DMS 273 (cell line): ENCODE results near the gene MAPK1IP1L.
A peak's percentile ranks its signal among the peaks of the same experiment; 100 is the strongest.

Source experiments
- DNase-seq: peaks from one replicate; lab custom pipeline; 2025; ENCODE audit not compliant: unreplicated experiment; lab: John Stamatoyannopoulos, UW

The MAPK1IP1L gene

DNA sequence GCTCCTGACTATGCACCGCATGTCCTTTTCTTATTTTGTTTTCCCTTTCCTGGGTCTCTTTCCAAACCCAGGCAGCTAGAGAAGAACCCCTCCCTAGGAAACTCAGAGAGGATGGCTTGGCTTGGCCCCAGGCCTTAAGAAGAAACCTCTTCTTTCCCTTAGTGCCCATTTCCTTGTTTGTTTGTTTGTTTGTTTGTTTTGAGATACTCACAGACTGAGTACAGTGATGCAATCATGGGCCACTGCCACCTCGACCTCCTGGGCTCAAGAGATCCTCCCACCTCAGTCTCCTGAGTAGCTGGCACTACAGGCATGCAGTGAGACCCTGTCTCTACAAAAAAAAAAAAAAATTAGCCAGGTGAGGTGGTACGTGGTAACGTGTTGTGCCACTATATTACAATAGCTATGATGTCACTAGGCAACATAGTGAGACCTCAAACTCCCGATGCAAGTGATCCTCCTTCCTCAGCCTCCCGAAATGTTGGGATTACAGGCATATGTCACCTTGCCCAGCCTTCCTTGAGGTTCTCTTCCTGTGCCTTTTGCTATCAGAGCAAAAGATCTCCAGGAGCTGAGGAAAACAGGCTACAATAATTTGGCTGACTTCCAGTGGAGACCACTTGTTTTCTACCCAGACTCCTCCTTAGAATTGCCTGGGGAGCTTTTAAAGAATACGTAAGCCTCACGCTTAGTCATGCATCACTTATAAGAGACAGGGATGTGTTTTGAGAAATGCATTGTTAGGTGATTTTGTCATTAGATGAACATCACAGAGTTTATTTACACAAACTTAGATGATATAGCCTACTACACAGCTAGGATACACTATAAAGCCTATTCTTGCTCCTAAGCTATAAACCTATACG is 43.1 kb downstream of the MAPK1IP1L start:
- no peak for DNase-seq

DNA sequence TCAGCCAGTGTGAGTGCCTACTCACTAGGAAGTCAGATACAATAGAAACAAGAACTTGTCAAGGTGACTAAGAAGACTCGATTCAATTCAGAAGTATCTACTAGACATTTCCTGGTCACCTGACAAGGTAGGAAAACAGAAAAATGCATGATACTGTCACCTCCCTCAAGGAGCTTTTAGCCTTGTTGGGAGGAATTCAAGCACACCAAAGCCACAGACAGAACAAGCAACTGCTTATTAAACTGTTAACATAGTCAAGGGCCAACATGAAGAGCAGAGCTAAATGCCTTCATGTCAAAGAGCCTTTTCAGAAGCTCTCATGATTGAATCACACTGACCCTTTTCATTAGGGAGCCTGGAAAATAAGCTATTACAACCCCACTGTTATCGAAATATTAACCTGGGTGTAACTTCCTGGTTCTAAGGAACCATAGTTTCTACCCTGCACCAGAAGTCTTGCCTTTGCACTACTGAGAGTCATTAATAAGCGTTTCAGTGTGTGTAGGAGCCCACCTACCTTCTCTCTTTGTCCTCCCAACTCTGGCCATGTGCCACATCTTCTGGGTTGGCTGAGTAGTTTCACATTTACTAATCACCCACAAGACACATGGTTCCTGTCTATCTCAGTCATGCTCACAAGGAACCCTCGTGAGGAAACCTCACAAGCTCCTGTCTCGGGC is 46.6 kb downstream of the MAPK1IP1L start:
- DNase-seq, result no peak

DNA sequence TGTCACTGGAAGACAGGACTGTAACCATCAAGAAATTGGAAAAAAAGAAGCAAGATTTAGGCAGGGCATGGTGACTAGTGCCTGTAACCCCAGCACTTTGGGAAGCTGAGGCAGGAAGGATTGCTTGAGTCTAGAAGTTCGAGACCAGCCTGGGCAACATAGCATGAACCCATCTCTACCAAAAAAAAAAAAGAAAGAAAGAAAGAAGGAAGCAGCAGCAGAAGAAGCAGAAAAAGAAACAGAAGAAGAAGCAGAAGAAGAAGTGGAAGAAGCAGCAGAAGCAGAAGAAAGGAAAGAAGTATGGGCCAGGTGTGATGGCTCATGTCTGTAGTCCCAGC is 47.1 kb downstream of the MAPK1IP1L start:
- no peak for DNase-seq

DNA sequence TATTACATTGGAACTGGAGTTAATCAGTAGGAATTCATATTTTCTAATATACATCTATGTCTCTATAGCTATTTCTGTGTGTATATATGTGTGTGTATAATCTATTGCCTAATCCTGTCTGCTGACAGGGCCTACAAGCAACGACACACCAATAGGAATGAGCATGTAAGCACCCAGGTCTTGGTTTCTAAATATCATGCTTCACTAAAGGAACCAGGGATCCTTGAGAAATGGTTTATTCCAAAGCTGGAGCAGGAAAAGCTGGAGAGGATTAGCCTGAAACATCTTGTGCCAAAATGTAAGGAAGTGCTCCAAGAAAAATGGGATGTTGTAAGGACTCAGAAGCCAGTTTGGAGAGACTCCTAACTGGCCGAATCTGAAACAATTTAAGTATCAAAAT is 48.3 kb downstream of the MAPK1IP1L start:
- DNase-seq, result no peak

DNA sequence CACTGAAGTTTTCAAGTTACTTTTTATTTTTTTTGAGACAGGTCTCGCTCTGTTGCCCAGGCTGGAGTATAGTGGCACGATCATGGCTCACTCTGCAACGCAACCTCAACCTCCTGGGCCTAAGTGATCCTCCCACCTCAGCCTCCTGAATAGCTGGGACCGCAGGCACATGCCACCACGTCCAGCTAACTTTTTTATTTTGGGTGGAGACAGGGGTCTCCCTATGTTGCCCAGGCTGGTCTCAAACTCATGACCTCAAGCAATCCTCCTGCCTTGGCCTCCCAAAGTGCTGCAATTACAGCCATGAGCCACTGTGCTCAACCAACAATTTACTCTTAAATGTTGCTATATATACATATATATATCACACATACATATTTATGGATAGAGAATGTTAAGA is 50.3 kb downstream of the MAPK1IP1L start:
- no peak for DNase-seq

DNA sequence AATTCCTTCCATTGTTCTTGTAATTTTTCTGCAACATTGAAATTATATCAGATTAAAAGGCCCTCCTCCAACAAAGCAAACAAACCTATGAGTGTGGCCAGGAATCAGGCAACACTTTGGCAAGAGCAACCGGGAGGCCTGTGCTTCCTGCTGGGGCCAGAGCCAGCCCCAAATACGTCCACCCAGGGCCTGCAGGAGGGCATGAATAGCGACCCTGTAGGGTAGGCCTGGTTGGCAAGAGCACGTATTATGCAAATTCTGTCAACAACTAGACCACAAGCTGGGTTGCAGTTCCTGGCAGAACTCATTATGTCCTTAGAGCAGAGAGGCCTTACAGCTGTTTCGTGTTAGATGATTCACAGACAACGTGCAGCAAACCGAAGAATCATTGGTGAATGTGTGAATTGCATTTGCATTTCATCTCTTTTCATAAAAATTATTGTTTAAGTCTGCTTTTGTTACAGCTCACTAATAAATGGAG is 50.7 kb downstream of the MAPK1IP1L start:
- DNase-seq, result peak; percentile 92

DNA sequence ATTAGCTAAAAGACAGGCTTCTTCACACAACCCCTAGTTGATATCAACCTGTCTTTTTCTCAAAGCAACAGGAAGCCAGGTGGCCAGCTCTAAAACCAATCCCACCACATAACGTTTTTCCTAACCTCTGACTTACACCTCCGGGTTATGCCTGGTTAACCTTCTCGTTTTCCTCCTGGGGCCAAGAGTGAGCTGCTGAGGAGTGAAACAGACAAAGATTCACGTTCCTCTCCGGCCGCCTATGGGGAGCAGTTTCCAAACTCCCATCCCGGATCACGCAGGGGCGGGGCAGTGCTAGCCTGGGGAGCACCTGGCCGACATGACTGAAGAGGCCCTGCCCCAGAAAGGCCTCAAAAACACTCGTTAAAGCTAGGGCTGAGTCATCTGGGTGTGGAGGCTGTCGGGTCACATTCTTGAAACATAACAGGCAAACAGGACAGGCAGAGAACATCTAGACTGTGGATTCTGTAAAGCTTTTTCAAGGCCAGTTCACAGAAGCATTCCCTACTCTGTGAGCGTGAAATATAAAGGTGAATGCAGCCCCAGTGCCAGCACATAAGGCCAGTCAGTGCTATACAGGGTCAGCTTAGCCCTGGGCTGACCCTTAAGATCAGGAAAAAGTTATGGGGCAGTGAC is 51.7 kb downstream of the MAPK1IP1L start:
- peak; percentile 73 for DNase-seq

DNA sequence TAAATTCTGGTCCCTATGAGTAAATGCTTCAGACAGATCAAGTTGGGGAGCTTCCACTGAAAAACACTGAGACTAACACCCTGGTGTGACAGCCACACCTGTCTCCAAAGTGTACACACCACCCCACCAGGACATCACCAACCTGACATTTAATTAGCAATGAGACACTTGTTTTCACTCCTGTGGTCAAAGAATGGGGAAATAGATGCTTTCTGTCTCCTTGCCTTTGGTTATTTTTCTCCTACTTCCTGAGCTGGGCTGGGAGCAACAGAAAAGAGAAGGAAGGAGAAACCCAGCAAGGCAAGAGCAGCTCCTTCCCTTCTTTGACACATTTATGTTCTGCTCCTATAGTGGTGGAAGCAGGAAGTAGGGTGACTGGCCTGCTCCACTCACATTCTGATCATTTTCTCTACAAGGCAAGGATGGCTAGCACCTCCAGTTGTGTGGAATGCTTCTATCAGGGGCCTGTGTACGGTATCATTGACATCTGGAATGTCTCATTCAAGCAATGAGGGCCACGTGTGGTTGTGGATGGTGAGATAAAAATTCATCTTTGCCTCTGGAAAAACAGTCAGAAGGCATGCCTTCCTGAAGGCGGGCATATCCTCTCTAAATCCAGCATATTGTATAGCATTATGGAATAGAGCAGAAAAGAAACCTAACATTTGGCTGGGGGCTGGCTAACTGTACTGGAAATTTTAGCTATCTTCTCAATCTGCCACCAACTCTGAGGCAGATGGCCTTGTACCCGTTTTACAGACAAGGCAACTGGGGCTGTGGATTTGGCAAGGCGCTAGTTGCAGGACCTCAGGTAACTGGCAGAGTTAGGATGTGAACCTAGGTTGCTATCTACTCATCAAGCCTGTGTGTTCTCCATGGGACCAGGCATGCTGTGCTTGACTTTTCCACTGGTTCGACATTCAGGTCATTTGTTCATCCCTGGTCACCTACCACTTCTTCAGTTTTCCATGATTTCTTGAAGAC is 52.8 kb downstream of the MAPK1IP1L start:
- no peak for DNase-seq

DNA sequence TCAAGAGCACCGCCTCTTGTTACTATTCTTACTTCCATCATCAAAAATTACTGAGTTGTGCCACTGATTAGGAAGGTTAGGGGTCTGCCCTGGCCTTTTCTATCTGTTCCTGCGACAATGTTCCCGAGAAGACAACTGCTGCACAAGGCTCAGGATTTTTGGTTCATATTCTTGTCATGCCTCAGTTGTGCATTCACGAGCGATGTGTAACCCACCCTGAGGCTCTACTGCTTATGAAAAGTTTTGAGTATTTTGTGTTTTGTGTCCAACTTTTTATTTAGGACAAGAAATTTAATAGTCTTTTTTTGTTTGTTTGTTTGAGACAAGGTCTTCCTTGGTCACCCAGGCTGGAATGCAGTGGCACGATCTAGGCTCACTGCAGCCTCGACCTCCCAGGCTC is 54.5 kb downstream of the MAPK1IP1L start:
- DNase-seq, result no peak

DNA sequence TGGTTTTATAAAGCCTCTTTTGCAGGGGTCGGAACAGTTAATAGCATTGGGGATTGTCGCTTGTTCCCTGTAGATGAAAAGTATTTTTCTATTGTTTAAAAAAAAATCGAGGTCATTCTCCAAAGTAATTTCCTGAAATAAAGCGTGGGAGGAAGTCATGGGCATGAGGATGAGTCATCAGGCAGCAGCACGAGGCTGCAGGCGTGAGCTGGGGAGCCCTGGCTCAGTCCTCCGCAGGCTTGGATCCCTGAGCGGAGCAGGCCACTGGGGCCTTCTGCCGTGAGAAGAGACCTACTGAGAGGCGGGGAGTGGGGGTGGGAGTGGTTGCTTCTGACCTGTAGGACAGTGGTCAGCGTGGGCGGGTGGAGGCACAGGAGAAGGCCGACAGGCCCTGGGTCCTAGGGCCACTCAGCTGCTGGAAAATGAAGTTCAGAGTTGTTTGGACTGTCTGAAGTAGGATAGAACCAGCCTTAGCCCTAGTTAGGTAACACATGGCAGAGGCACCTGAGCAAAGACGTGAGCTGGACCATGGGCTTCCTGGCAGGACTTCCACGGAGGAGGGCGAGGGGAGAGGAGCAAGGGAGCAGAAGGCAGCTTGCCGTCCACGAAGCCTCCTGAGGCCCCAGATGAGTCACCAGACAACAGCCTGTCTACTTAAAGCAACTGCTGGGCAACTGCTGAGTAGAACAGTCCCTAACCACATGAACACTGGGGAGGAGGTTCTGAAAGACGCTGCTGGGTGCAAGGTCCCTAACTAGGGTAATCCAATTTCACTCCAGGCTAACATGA is 56.5 kb downstream of the MAPK1IP1L start:
- DNase-seq, result peak; percentile 82

DNA sequence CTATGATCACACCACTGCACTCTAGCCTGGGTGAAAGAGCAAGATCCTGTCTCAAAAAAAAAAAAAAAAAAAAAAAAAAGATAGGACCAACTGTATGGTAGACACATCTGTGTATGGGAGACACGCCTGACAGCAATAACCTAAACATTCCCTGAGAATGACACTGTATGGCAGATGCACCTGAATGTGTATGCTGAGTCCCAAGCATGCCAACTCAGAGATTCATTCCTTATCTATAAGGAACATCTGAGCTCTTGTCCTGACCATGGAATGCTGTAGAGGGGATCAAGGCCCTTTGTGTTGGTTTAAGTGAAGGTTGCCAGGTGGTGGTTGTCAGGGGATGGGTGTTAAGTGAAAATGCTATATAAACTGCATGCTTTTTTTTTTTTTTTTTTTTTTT is 58.4 kb downstream of the MAPK1IP1L start:
- no peak for DNase-seq

DNA sequence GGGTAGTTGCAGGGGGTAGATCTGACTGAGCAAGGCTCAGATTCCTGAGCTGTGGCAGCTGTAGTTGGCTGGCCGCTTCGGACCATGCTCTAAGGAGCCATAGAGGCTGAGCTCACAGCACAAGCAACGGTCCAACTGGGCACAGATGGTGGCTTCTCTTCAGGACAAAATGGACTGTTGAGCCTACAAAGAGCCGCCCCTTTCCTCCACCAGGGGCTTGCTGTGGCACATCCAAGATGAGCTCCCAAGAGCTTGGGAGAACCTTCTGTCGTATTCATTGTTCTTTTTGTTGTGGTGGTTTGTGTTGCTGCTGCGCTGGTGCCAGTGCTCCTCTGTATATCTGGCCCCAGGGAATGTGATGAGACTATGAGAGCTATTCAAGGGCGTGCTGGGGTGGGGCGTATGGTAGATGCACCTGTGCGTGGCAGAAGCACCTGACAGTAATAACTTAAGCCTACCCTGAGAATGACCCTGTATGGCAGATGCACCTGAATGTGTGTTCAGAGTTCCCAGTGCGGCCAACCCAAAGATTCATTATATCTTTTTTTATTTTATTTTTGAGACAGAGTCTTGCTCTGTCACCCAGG is 59.8 kb downstream of the MAPK1IP1L start:
- DNase-seq, result peak; percentile 62

DNA sequence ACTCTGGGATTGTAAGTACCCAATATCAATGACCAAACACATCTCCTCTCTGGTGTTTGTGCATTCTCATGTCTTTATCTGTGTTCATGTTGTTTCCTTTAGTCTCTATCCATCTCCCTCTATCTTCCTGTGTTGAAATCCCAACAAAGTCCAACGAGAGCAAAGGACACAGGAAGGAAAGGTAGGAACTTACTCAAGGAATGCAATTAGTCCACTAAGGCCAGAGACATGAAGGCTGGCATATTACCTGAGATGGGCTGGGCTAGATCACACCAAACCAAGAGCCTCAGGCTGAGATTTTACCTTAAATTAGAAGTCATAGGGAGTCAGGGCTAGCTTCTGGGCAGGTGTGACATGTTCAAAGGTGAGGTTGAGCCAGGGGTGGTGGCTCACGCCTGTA is 63.3 kb downstream of the MAPK1IP1L start:
- no peak for DNase-seq

DNA sequence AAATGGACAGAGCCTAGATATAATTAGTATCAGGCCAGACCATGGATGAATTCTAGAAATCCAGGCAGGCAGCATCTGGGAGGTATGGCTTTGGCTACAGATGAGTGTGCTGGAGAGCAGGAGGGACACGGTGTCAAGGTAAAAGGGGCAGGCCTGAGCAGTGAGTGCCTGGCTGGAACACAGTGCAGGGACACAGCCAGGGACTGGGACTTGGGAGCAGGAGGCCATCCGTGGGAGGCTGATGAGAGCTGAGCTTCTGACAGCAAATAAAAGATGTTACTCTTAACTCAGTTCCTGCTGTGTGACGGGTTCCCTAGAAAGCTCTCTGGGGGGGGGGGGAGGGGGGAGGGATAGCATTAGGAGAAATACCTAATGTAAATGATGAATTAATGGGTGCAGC is 64.0 kb downstream of the MAPK1IP1L start:
- no peak for DNase-seq

DNA sequence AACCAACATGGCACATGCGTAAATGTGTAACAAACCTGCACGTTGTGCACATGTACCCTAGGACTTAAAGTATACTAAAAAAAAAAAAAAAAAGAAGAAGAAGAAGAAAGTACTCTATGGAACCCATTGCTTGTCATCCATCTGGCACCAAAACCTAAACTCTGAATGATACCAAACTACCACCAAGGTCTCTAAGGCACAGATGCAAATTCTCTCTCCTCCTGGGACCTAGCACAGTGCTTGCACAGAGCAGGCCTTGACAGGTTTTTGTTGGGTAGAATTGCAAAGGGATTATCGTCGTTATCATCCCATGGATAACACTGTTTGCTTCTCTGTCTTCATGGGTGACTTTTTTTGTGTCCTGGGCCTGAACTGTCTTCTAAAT is 64.4 kb downstream of the MAPK1IP1L start:
- no peak for DNase-seq

DNA sequence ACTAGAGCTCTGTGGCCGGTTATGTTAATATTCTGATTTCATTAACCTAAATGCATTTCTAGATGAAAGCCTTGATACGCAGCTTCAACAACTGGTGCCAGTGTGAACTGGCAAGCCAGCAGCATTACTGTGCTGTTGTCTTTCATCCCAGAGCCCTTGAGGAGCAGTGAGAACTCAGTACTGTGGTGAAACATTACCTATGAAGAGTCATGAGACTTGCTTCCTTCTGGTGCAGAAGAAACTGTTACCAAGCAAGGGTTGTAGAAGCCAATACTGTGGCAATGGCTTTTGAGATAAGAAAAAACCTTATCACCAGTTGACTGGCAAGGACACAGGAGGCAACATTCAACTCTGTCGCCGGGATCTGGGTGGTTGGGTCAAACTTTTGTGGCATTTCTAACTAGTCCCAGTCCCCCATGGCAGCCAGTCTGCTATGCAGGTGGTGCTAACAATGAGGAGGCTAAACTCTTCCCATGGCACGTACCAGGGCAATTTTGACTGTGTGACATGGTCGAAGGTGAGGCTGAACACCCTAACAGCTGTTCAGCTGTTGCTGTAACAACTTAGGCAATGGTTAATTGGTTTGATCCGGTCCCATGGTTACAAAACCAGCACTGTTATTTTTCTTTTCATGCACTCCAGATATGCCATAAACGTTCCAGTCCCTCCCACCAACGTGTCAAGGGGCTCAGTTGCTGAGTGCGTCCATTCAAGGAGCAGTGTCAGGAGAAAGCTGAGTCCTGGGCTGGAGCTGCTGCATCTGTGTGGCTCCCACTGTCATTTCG is 65.0 kb downstream of the MAPK1IP1L start:
- DNase-seq, result peak; percentile 29

DNA sequence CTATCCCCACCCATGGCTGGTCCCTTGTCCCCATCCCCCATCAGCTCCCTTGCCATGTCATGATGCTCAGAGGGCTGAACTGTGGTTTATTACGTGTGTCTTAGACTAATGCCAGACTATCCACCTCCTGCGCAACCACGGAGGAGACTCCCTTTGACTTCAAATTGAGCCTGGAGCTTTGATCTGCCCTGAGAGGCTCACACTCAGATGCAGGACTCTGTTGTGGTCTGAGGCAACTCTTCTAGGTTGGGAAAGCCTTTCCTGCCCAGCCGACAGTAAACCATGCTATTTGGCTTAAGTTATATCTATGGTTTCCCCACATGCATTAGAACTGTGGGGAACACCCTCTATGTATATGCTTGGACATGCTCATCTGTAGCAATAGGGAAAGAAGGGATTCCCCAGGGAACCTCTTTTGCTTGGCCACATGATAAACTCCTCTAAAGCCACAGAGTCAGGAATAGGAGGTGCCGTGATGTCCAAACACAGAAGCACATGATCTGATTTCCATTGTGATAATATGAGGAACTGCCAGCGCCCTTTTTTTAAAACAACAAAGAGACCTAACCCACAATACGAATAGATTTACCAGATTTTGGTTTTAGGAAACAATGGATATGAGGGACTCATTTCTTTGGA is 66.5 kb downstream of the MAPK1IP1L start:
- DNase-seq, result no peak

DNA sequence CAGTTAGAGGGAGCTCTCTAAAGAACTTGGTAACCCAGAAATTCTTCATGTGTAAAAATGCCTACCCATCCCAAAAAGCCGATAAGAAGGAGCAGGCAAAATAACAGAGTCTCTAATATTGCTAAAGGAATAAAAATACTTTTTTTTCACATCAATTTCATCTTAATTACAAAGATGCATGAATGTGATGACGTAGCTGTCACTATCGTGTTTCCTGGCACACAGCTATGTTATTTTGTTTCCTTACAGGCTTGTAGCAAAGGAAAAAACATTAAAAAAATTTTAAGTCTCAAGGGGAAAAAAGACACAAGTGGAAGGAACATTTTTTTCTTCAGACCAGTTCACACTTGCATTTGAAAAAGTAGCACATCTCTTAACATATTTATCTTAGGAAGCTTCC is 67.3 kb downstream of the MAPK1IP1L start:
- DNase-seq, result no peak
